GM18951 (cell line): ENCODE results near the gene CMKLR1.

Experiments used
- POLR2A ChIP-seq: IDR thresholded peaks from 4 replicates; pipeline ENCODE4 v1.6.1; 2011; ENCODE audit warnings: mild to moderate bottlenecking; ENCODE audit not compliant: insufficient read length, insufficient read depth; ENCODE audit errors: extremely low read depth
- in situ Hi-C: fragments of 300-500 bp; cut with MboI; formaldehyde crosslinking; loops from one replicate; pipeline ENCODE4 v1.12.0; 2022; ENCODE audit warnings: low sequenced_read_pairs, mixed read lengths, inconsistent platforms; ENCODE audit not compliant: unreplicated experiment

CMKLR1 gene

GRCh38 chr12:108320507-108321293 is 18.4 kb downstream of the CMKLR1 start:
- no peak for TF ChIP-seq POLR2A
- in situ Hi-C loops: no loop called here

DNA sequence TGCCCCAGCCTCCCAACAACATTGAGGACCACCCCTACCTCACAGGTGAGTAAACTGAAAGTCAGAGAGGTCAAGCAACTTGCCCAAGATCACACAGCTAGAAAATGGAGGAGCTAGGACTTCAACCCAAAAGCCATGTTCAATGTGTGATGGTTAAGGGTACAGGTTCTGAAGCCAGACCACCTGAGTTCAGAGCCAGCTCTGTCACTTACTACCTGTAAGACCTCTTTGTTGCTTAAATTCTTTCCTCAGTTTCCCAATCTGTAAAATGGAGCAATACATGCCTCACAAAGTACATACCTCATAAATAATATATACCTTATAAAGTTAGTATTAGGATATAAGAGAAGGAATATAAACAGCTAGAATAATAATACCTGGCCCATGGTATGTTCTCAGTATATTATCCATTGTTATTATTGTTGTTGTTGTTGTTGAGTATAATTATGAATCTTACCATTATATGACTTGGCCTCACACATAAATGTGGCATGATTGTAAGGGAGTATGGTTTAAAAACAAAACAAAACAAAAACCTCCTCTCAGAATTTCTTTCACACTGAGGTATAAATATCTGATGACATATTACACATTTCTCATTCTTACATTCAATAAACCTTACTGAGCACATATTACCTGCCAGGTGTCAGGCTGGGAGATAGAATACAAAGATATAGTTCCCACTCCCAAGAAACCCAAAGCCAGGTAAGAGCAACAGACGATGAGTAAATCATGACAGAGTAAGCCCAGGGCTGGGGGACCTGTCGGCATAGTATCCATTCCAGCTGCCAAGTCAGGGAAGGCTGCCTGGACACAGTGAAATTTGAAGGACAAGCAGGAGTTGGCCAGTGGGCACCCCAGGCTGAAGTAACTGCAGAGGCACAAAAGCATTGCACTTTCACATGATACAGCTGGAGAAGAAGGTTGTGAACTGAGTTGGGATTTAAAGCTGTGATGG is 19.6 kb downstream of the CMKLR1 start:
- in situ Hi-C loops: no loop called here
- no peak for TF ChIP-seq POLR2A

DNA sequence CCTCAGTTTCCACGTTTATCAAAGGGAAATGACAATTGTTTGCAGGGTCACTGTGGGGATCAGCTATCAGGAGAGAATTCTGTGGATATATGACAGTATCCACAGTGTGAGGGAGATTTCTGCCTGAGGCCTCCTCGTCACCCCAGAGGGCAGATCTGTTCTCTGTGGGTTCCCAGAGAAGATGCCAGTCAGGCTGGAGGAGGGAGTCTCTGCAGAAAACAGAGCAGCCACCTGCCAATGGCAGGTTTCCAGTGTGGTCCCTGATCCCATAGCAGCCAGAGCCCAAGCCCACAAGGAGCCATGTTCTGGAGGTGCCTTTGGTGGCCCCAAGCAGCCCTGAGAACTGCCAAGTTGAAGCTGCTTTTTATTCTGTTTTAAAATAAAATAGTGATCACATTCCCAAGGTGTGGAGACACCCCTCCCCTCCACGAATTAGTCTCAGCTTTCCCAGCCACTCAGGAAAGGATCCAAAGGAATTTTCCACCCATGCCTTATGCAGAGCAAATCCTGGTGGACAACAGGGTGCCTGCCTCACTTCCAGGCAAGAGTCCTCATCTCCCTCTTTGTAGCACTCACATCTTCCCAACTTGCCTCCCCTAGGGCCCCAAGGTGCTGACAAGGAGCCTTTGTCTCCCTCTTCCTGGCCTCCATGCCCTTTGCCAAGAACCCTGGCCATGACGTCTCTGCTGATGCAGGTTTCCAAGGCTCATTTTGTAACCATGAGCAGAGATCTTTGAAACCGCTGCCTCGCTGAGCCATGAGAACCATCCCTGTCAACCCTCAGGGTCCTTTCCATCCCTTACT is 20.4 kb downstream of the CMKLR1 start:
- TF ChIP-seq POLR2A: no peak
- in situ Hi-C loops: no loop called here

DNA sequence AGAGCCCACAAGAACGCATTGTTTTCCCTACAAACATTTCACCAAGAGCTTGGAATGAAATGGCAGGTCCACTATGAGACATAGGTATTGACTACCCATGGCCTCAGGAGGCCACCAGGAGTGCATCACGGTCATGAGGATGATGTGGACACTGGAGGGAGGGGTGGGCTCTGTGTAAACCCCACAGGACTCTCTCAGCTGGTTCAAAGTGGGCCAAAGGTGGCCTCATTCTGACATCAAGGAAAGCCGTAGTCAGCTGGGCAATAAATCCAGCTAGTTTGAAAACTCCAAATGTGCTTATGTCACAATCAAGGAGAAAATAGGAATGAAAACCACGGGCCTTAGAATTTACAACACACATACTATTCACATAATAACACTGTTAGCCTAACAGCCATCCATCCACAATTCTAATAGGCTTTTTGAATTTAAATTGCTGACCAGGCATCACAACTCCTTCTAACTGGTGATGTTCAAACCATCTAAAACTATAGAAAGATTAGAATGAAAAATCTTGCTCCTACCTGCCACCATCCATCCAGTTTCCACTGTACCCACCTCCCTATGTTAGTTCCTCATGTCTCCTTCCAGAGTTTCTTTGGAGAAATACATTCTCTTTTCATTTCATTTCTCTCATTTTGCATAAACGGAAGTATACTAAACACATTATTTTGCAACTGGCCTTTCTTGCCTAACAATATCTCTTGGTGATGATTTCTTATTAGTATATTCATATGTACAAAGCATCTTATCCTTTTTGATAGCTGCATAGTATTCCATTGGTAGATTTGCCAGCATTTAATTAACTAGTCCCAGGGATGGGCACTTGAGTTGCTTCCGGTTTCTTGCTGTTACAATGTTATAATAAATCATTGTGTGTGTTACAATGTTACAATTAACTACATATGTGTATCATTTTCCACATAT is 21.5 kb downstream of the CMKLR1 start:
- in situ Hi-C loops: no loop called here
- no peak for TF ChIP-seq POLR2A

GRCh38 chr12:108316176-108317086 is 22.7 kb downstream of the CMKLR1 start:
- no peak for TF ChIP-seq POLR2A
- in situ Hi-C loops: no loop called here

GRCh38 chr12:108315486-108316105 is 23.5 kb downstream of the CMKLR1 start:
- in situ Hi-C loops: no loop called here
- TF ChIP-seq POLR2A: no peak

- in situ Hi-C loops: no loop called here
- no peak for TF ChIP-seq POLR2A
These were observed 25.3 kb downstream of the CMKLR1 start for GRCh38 chr12:108313606-108314351.

DNA sequence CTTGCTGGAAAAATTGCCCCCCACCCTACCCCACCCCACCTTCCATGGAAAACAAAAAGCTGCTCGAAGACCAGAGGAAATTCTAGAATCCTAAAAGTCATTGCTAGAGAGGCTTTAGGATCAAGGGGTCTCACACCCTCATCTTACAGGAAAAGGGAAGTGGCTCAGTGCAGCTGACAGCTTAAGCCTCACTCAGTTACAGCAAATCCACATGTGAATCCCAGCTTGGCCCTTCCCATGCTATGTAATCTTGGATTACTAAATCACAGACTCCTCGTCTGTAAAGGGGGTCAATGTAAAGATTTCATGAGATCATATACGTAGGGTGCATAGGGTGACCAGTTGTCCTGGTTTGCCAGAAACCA is 25.9 kb downstream of the CMKLR1 start:
- TF ChIP-seq POLR2A: no peak
- in situ Hi-C loops: no loop called here

GRCh38 chr12:108312693-108313189 is 26.4 kb downstream of the CMKLR1 start:
- in situ Hi-C loops: no loop called here
- no peak for TF ChIP-seq POLR2A

- in situ Hi-C loops: no loop called here
- no peak for TF ChIP-seq POLR2A
These were observed 26.9 kb downstream of the CMKLR1 start for GRCh38 chr12:108312073-108312659.
